ENCODE measurements around the gene ZSCAN22. TPM values are rescaled to one million over a fixed set of nuclear protein-coding genes. Genes with fewer than 3 reads are reported as not detected.
A peak's percentile ranks its signal among the peaks of the same experiment; 100 is the strongest.

Gene ZSCAN22
- total and polyA plus RNA-seq, 2 donors (not counting 1 experiment from before 2014, with no cell fraction given) = 2.8 to 7.1 TPM

DNA sequence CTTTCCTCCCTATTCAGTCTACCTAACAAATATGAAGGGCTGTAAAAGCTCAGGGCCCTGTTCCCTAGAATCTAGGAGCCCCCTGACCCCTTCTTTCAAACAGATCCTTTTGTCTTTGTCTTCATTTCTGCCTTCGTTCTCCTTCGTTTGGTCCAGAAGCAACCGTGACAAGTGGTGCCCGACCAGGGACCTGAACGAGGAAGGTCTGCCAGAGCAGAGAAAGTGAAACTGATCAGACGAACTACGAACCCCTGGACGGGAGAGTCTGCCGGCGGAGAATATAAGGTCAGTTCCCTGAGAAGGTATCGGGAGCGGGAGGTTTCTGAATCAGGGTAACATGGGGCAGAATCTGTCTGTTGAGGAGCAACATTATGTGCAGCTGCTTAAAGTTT, 20.9 kb upstream of the ZSCAN22 start:
- CTCF ChIA-PET = interaction anchor here (0.7 to 1.2 kb wide), 3 partner anchors 20 to 900 kb away, joined by 3 to 4 read pairs (median 3); partner anchors contain the start of gene ZBTB45
- H3K36me3 ChIP-seq (replicated peaks in 1 of 2; ENCODE audit: control extremely low read depth in 1 of 2, control insufficient read depth in 1 of 2, extremely low read depth in 1 of 2, insufficient read depth in 2 of 2, low read length in 1 of 2) = peaks cover 0 to 33% of the 10 kb centered on the region in 2 experiments
- no peak for ATAC-seq (ENCODE audit: low read depth)
- POLR2A ChIA-PET = interaction anchor here (1.7 to 3.3 kb wide), 2 partner anchors 21 to 57 kb away, joined by 6 to 12 read pairs; partner anchors contain the start of genes ZNF497 and ZSCAN22
- Mint-ChIP-seq H3K27me3 (no peaks in the 10 kb centered on the region), H3K9me3 (ENCODE audit: insufficient read depth) (no peaks in the 10 kb centered on the region), H3K27ac (peak overlapping the region; percentile 67), H3K4me1 (peaks cover 36% of the 10 kb centered on the region), H3K4me3 (peak overlapping the region; percentile 97)
- no peak for TF ChIP-seq EZH2 (IDR thresholded peaks at IDR 0.05; ENCODE audit: borderline replicate concordance, insufficient read depth, low read depth, low read length, poor library complexity, severe bottlenecking)
- TF ChIP-seq, protein P1, sequence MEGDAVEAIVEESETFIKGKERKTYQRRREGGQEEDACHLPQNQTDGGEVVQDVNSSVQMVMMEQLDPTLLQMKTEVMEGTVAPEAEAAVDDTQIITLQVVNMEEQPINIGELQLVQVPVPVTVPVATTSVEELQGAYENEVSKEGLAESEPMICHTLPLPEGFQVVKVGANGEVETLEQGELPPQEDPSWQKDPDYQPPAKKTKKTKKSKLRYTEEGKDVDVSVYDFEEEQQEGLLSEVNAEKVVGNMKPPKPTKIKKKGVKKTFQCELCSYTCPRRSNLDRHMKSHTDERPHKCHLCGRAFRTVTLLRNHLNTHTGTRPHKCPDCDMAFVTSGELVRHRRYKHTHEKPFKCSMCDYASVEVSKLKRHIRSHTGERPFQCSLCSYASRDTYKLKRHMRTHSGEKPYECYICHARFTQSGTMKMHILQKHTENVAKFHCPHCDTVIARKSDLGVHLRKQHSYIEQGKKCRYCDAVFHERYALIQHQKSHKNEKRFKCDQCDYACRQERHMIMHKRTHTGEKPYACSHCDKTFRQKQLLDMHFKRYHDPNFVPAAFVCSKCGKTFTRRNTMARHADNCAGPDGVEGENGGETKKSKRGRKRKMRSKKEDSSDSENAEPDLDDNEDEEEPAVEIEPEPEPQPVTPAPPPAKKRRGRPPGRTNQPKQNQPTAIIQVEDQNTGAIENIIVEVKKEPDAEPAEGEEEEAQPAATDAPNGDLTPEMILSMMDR (IDR thresholded peaks at IDR 0.05) = no peak
- peak overlapping the region; percentile 85 to 93 for H3K27ac ChIP-seq (ENCODE audit: low read length in 2 of 2)
- peak overlapping the region; percentile 39 to 94 (median 88) for H3K4me3 ChIP-seq (ENCODE audit: control extremely low read depth in 1 of 5, extremely low read depth in 1 of 5, insufficient read depth in 1 of 5, low read depth in 2 of 5, low read length in 4 of 5)
- H4K20me1 ChIP-seq (ENCODE audit: control insufficient read depth, insufficient read depth, low read length, poor library complexity, severe bottlenecking) = no peaks in the 10 kb centered on the region
- no peaks in the 10 kb centered on the region for H3K27me3 ChIP-seq (replicated peaks in 1 of 4; ENCODE audit: control extremely low read depth in 1 of 4, control insufficient read depth in 3 of 4, insufficient read depth in 4 of 4, low read length in 3 of 4)
- H2AFZ ChIP-seq (ENCODE audit: insufficient read depth, low read depth, low read length, poor library complexity, severe bottlenecking) = peak overlapping the region; percentile 91
- peaks cover 47% of the 10 kb centered on the region for H3K79me2 ChIP-seq (ENCODE audit: control insufficient read depth, insufficient read depth, low read length)
- peak overlapping the region; percentile 84 for H3K9ac ChIP-seq (ENCODE audit: low read length)
- 74% methylated on average over 11 of the region's 12 CpGs for WGBS (ENCODE audit: insufficient coverage)
- H3K9me3 ChIP-seq (ENCODE audit: control extremely low read depth in 1 of 3, control insufficient read depth in 2 of 3, insufficient read depth in 1 of 3, low read length in 2 of 3) = peaks cover 0 to 6% (median 0%) of the 10 kb centered on the region in 3 donors
- H3K4me1 ChIP-seq (ENCODE audit: control insufficient read depth in 2 of 2, insufficient read depth in 2 of 2, low read length in 2 of 2) = peaks cover 15 to 18% of the 10 kb centered on the region in 2 donors
- intact Hi-C loops (cut with micrococcal nuclease) = loop anchor here (1.0 to 5.0 kb wide), 15 partner anchors 20 to 1634 kb away; partner anchors contain the start of genes RPS5, TRIM28, ZNF132 and ZNF274
- DNase-seq = peak; percentile 41
- peak overlapping the region; percentile 79 for H3K4me2 ChIP-seq (replicated peaks; ENCODE audit: low read depth, low read length, poor library complexity, severe bottlenecking)

DNA sequence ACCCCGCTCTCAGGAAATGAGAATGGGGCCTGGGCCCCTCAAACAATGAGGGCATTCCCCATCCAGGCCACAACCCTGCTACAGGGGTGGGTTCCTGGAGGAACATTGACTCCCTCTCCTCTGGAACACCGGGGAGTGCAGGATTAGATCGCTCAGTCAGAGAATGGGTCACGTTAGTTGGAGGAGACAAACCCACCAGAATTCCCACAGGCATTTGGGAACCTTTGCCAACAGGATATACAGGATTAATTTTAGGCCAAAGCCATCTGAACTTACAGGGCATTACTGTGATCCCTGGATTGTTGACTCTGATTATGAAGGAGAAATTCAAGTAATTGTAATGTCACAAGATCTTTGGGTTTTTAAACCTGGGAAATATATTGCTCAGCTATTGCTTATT, 19.1 kb upstream of the ZSCAN22 start:
- Histone ChIP-seq H3K4me3 (ENCODE audit: control extremely low read depth in 1 of 5, extremely low read depth in 1 of 5, insufficient read depth in 1 of 5, low read depth in 2 of 5, low read length in 4 of 5) (no peak overlapping the region), H3K79me2 (ENCODE audit: control insufficient read depth, insufficient read depth, low read length) (peaks cover 41% of the 10 kb centered on the region), H3K4me2 (replicated peaks; ENCODE audit: low read depth, low read length, poor library complexity, severe bottlenecking) (no peak overlapping the region), H3K36me3 (replicated peaks in 1 of 2; ENCODE audit: control extremely low read depth in 1 of 2, control insufficient read depth in 1 of 2, extremely low read depth in 1 of 2, insufficient read depth in 2 of 2, low read length in 1 of 2) (peaks cover 0 to 43% of the 10 kb centered on the region in 2 experiments), H3K9me3 (ENCODE audit: control extremely low read depth in 1 of 3, control insufficient read depth in 2 of 3, insufficient read depth in 1 of 3, low read length in 2 of 3) (peaks cover 0 to 6% (median 0%) of the 10 kb centered on the region in 3 donors), H2AFZ (ENCODE audit: insufficient read depth, low read depth, low read length, poor library complexity, severe bottlenecking) (no peak overlapping the region), H3K27me3 (replicated peaks in 1 of 4; ENCODE audit: control extremely low read depth in 1 of 4, control insufficient read depth in 3 of 4, insufficient read depth in 4 of 4, low read length in 3 of 4) (no peaks in the 10 kb centered on the region), H3K27ac (ENCODE audit: low read length in 2 of 2) (no peak overlapping the region), H4K20me1 (ENCODE audit: control insufficient read depth, insufficient read depth, low read length, poor library complexity, severe bottlenecking) (peaks cover 11% of the 10 kb centered on the region), H3K9ac (ENCODE audit: low read length) (no peak overlapping the region), H3K4me1 (ENCODE audit: control insufficient read depth in 2 of 2, insufficient read depth in 2 of 2, low read length in 2 of 2) (peaks cover 15 to 18% of the 10 kb centered on the region in 2 donors)
- CTCF ChIA-PET = no interaction called here
- no peak for DNase-seq
- no peak for TF ChIP-seq EZH2 (IDR thresholded peaks at IDR 0.05; ENCODE audit: borderline replicate concordance, insufficient read depth, low read depth, low read length, poor library complexity, severe bottlenecking)
- TF ChIP-seq, protein P1 (IDR thresholded peaks at IDR 0.05) = no peak
- H3K27me3 Mint-ChIP-seq = no peaks in the 10 kb centered on the region
- 100% methylated on average over 2 of the region's 4 CpGs for WGBS (ENCODE audit: insufficient coverage)
- H3K27ac Mint-ChIP-seq = no peak overlapping the region
- H3K9me3 Mint-ChIP-seq (ENCODE audit: insufficient read depth) = no peaks in the 10 kb centered on the region
- H3K4me3 Mint-ChIP-seq = peak overlapping the region; percentile 23
- ATAC-seq (ENCODE audit: low read depth) = no peak
- intact Hi-C loops (cut with micrococcal nuclease) = loop anchor here (5.0 kb wide), 1 partner anchor 1635 kb away; the partner anchor contains the start of gene ZNF835
- POLR2A ChIA-PET = no interaction called here
- peaks cover 36% of the 10 kb centered on the region for H3K4me1 Mint-ChIP-seq

Measured in B cell (primary cell).